HUES6 (cell line): ENCODE results near the gene CLMN.
"Not testable (repeated sequence)": the region's sequence is repeated elsewhere in the genome, so short reads cannot be mapped to it uniquely, and the experiment has no call there.

Experiments used
- H3K27ac ChIP-seq: 2 replicates; pipeline ENCODE4 v1.7.0; 2013; ENCODE audit warnings: low read depth, mild to moderate bottlenecking, low read length, inconsistent platforms
- H3K27me3 ChIP-seq: 2 replicates; pipeline ENCODE4 v1.6.1; 2013; ENCODE audit warnings: low read length; ENCODE audit not compliant: control insufficient read depth, insufficient read depth
- H3K36me3 ChIP-seq: 2 replicates; pipeline ENCODE4 v1.6.1; 2013; ENCODE audit warnings: low read length; ENCODE audit not compliant: control insufficient read depth, insufficient read depth
- H3K4me1 ChIP-seq: 2 replicates; pipeline ENCODE4 v1.6.1; 2013; ENCODE audit warnings: low read length; ENCODE audit not compliant: control insufficient read depth, insufficient read depth
- H3K4me3 ChIP-seq: 2 replicates; pipeline ENCODE4 v1.5.1; 2013; ENCODE audit warnings: low read depth, low read length
- H3K9ac ChIP-seq: one replicate; pipeline ENCODE4 v1.6.1; 2013; ENCODE audit warnings: mild to moderate bottlenecking, low read length
- H3K9me3 ChIP-seq: 2 replicates; pipeline ENCODE4 v1.6.1; 2013; ENCODE audit warnings: low read depth, low read length; ENCODE audit not compliant: control insufficient read depth, insufficient read depth

Gene CLMN

GRCh38 chr14:95287176-95287754 is 32.4 kb downstream of the CLMN start:
- no peaks in the 10 kb centered on the region for H3K36me3 ChIP-seq
- peaks cover 8% of the 10 kb centered on the region; the same call in 1 of the 2 replicates for H3K4me1 ChIP-seq
- no peak overlapping the region for H3K4me3 ChIP-seq
- H3K27me3 ChIP-seq = no peaks in the 10 kb centered on the region
- no peaks in the 10 kb centered on the region for H3K9me3 ChIP-seq
- no peak overlapping the region for H3K27ac ChIP-seq
- H3K9ac ChIP-seq = no peak overlapping the region

- Histone ChIP-seq H3K4me1 (peaks cover 5% of the 10 kb centered on the region; the same call in 1 of the 2 replicates), H3K27me3 (no peaks in the 10 kb centered on the region), H3K4me3 (no peak overlapping the region), H3K9ac (no peak overlapping the region), H3K9me3 (no peaks in the 10 kb centered on the region), H3K36me3 (no peaks in the 10 kb centered on the region), H3K27ac (no peak overlapping the region)
Measured at GRCh38 chr14:95286645-95287044, 33.1 kb downstream of the CLMN start.

- Histone ChIP-seq H3K9me3 (no peaks in the 10 kb centered on the region), H3K36me3 (no peaks in the 10 kb centered on the region), H3K27ac (no peak overlapping the region), H3K9ac (no peak overlapping the region), H3K27me3 (no peaks in the 10 kb centered on the region), H3K4me3 (no peak overlapping the region), H3K4me1 (no peaks in the 10 kb centered on the region)
Measured at GRCh38 chr14:95285566-95285965, 34.1 kb downstream of the CLMN start.

- not testable (repeated sequence) for H3K9me3 ChIP-seq, H3K27ac ChIP-seq, H3K9ac ChIP-seq, H3K36me3 ChIP-seq, H3K4me1 ChIP-seq, H3K4me3 ChIP-seq, H3K27me3 ChIP-seq
Measured at GRCh38 chr14:95283802-95284201, 35.9 kb downstream of the CLMN start.

GRCh38 chr14:95282986-95283380 is 36.7 kb downstream of the CLMN start:
- not testable (repeated sequence) for H3K27ac ChIP-seq

GRCh38 chr14:95282354-95282985 is 37.2 kb downstream of the CLMN start:
- Histone ChIP-seq H3K27me3 (no peaks in the 10 kb centered on the region), H3K27ac (no peak overlapping the region), H3K4me3 (no peak overlapping the region), H3K4me1 (no peaks in the 10 kb centered on the region), H3K9me3 (peaks cover 5% of the 10 kb centered on the region), H3K9ac (no peak overlapping the region), H3K36me3 (no peaks in the 10 kb centered on the region)

More at GRCh38 chr14:95282986-95283380, 36.7 kb downstream of the CLMN start:
- not testable (repeated sequence) for H3K4me3 ChIP-seq, H3K9me3 ChIP-seq, H3K27me3 ChIP-seq, H3K36me3 ChIP-seq, H3K4me1 ChIP-seq, H3K9ac ChIP-seq

- H3K9me3 ChIP-seq = peaks cover 5% of the 10 kb centered on the region
- H3K4me3 ChIP-seq = no peak overlapping the region
- no peaks in the 10 kb centered on the region for H3K36me3 ChIP-seq
- H3K27ac ChIP-seq = no peak overlapping the region
- H3K4me1 ChIP-seq = no peaks in the 10 kb centered on the region
- H3K27me3 ChIP-seq = no peaks in the 10 kb centered on the region
- H3K9ac ChIP-seq = no peak overlapping the region
Measured at GRCh38 chr14:95281560-95282176, 38.0 kb downstream of the CLMN start.

- Histone ChIP-seq H3K36me3 (no peaks in the 10 kb centered on the region), H3K9ac (no peak overlapping the region), H3K27me3 (no peaks in the 10 kb centered on the region), H3K4me3 (no peak overlapping the region), H3K27ac (no peak overlapping the region), H3K9me3 (peaks cover 9% of the 10 kb centered on the region), H3K4me1 (peaks cover 11% of the 10 kb centered on the region)
Measured at GRCh38 chr14:95275494-95275893, 44.2 kb downstream of the CLMN start.

- no peaks in the 10 kb centered on the region for H3K36me3 ChIP-seq
- H3K4me3 ChIP-seq = no peak overlapping the region
- H3K9me3 ChIP-seq = peaks cover 9% of the 10 kb centered on the region
- H3K27ac ChIP-seq = no peak overlapping the region
- no peak overlapping the region for H3K9ac ChIP-seq
- no peaks in the 10 kb centered on the region for H3K27me3 ChIP-seq
- H3K4me1 ChIP-seq = peaks cover 11% of the 10 kb centered on the region
Measured at GRCh38 chr14:95274874-95275273, 44.8 kb downstream of the CLMN start.

- Histone ChIP-seq H3K36me3 (no peaks in the 10 kb centered on the region), H3K27me3 (no peaks in the 10 kb centered on the region), H3K4me3 (no peak overlapping the region), H3K9ac (no peak overlapping the region), H3K4me1 (peaks cover 11% of the 10 kb centered on the region), H3K9me3 (peaks cover 9% of the 10 kb centered on the region), H3K27ac (no peak overlapping the region)
Measured at GRCh38 chr14:95274279-95274678, 45.4 kb downstream of the CLMN start.
